ENCODE data around the gene SPNS3.

The SPNS3 gene

DNA sequence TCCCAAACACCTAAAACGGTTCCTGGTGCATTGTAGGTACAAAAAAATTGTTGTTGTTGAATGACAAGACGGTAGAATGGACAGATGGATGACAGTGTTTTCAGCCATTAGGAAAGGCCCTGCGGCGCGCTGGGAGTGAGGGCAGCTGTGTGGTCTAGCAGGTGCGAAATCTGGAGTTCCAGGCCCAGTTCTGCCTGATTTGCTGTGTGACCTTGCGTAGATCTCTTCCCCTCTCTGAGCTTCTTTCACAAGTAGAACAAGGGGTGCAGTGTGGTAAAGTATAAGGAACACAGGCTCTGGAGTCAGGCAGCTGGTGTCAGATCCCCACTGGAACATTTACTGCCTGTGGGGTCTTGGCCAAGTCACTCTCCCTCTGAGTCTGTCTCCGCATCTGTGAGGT, 90.2 kb downstream of the SPNS3 start:
- TF ChIP-seq, protein P1, sequence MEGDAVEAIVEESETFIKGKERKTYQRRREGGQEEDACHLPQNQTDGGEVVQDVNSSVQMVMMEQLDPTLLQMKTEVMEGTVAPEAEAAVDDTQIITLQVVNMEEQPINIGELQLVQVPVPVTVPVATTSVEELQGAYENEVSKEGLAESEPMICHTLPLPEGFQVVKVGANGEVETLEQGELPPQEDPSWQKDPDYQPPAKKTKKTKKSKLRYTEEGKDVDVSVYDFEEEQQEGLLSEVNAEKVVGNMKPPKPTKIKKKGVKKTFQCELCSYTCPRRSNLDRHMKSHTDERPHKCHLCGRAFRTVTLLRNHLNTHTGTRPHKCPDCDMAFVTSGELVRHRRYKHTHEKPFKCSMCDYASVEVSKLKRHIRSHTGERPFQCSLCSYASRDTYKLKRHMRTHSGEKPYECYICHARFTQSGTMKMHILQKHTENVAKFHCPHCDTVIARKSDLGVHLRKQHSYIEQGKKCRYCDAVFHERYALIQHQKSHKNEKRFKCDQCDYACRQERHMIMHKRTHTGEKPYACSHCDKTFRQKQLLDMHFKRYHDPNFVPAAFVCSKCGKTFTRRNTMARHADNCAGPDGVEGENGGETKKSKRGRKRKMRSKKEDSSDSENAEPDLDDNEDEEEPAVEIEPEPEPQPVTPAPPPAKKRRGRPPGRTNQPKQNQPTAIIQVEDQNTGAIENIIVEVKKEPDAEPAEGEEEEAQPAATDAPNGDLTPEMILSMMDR (IDR thresholded peaks at IDR 0.05; ENCODE audit: low read length, missing control alignments): no peak
- no peak overlapping the region for H3K4me3 ChIP-seq (replicated peaks; ENCODE audit: low read depth, low read length)
- DNase-seq (ENCODE audit: low read depth): no peak

DNA sequence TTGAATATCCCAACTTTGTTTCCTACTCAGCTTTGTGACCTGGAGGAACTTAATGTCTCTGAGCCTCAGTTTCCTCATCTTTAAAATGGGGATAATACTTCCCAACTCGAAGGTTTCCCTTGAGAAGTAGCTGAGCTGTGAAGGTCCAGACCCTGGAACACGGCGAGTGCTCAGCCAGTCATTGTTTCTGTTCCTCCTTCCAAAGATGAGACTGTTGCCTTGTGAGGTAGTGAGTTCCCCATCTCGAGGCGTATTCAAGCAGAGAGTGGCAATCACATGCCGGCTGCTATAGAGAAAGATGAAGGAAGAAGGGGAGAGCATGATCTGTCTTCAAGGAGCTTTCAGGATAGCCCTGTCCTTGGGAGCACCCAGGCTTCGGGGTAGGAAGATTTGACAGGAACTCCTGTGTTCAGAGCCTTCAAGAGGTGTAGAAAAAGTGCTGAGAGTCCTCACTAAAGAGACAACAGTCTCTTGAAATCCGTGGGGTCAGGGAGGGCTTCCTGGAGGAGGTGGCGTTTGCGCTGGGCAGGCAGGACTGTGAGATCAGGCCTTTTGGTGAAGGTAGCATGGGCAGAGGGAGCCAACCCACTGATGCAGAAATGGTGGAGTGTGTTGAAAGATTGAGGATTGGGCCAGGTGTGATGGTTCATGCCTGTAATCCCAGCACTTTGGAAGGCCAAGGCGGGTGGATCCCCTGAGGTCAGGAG, 92.1 kb downstream of the SPNS3 start:
- TF ChIP-seq, protein P1 (IDR thresholded peaks at IDR 0.05; ENCODE audit: low read length, missing control alignments): no peak
- no peak for DNase-seq (ENCODE audit: low read depth)
- H3K4me3 ChIP-seq (replicated peaks; ENCODE audit: low read depth, low read length): no peak overlapping the region

DNA sequence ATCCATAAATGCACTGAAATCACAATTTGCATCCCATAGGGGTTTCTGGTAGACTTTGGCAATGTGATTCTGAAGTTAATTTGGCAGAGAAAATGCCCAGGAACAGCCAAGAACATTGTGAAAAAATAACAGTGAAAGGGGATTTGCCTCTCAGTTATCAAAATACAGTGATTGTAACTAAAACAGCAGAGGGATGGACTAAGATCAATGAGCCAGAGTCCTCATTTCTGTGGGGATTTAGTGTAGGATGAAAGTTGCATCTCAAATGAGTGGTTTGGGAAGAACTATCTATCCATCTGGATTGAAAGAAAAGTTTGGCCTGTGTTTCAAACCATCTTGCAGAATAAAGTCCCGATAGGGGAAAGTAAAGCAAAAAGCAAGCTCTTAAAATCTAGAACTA, 93.4 kb downstream of the SPNS3 start:
- no peak overlapping the region for H3K4me3 ChIP-seq (replicated peaks; ENCODE audit: low read depth, low read length)
- TF ChIP-seq, protein P1 (IDR thresholded peaks at IDR 0.05; ENCODE audit: low read length, missing control alignments): no peak
- no peak for DNase-seq (ENCODE audit: low read depth)

DNA sequence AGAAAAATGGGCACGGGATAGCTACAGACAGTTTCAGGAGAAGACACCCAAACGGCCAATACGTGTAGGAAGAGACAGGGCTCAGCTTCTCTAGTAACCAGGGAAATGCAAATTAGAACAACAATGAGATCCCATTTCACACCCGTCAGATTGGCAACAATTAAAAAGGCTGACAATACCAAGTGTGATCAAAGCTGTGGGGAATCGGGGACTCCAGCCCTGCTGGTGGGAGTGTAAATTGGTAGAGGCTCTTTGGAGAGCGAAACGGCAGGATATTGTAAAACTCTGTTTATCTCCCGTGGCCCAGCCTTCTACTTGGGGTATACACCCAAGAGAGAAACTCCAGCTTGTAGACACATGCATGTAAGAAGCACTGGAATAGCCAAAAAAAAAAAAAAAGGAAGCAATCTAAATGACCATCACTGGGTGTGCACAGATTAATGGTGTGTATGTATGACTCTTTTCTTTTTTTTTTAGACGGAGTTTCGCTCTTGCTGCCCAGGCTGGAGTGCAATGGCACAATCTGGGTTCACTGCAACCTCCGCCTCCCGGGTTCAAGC, 93.9 kb downstream of the SPNS3 start:
- TF ChIP-seq, protein P1 (IDR thresholded peaks at IDR 0.05; ENCODE audit: low read length, missing control alignments): no peak
- no peak for DNase-seq (ENCODE audit: low read depth)
- H3K4me3 ChIP-seq (replicated peaks; ENCODE audit: low read depth, low read length): no peak overlapping the region

DNA sequence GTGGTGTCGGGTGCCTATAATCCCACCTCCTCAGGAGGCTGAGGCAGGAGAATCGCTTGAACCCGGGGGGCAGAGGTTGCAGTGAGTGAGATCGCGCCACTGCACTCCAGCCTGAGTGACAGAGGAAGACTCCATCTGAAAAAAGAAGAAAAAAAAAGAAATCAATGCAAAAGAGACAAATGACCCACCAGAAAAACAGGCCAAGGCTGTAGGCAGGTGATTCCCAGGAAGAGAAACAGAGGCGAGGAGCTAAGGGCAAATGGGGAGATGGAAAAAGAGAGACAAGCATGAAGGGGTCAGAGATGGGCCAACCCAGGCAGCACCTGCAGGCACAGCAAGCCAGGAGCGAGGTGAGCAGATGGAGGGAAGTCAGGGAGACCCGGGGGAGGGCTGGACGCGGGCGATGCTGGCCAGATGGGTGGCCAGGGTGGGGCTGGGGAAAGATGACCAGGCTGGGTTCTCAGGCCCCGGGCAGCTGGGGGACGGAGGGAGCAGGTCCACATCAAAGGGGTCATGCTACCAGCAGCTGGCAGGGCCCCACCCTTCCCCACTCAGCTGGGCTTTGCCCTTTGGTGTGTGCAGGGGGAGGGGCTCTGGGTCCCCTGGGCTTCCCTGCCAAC, 95.9 kb downstream of the SPNS3 start:
- H3K4me3 ChIP-seq (replicated peaks; ENCODE audit: low read depth, low read length): no peak overlapping the region
- DNase-seq (ENCODE audit: low read depth): no peak

DNA sequence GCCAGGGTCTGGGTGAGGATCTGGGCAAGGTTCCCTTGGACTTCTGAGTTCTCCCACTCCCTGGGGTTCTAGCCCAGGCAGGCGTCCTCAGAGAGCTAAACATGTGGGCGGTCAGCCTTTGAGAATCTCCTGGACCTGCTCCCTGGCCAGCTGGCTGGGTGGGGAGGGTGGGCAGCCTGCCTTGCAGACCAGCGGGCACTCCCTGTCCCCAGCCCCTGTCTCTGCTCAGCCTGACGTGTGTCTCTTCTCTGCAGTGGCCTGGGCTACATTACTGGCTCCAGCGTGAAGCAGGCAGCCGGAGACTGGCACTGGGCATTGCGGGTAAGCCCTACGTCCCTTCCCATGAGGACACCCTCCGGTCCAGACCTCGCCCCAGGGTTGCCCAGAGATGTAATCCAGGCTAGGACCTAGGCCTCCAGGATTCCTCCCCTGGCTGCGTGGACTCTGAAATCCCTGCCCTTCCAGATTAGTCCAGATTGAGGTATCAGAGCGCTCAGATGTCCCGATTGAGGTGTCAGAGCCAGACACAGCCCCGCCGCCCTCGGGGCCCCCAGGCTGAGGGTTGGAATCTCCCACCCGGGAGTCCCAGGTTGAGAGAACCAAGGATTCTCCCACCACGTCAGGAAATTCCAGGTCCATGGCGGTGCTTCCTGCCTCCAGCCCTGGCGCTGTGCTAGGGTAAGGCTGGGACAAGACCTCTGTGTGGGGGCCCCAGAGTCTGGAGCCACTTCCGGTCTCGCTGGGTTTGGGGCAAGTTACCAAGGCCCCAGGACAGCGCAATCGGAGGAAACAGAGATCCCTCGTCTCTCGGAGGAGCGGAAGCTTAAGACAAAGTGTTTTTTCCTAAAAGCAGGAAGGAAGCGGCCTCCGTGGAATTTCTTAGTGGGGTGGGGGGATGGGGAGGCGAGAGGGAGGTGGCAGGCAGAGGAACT, 97.3 kb downstream of the SPNS3 start:
- H3K4me3 ChIP-seq (replicated peaks; ENCODE audit: low read depth, low read length): no peak overlapping the region
- peak; percentile 34 for DNase-seq (ENCODE audit: low read depth)
- TF ChIP-seq, protein P1 (IDR thresholded peaks at IDR 0.05; ENCODE audit: low read length, missing control alignments): no peak

More for the DNA sequence above, 95.9 kb downstream of the SPNS3 start:
- TF ChIP-seq, protein P1 (IDR thresholded peaks at IDR 0.05; ENCODE audit: low read length, missing control alignments): no peak

Measured in fibroblast of pulmonary artery (primary cell).